Mesothelial cell of epicardium (in vitro differentiated cells): ENCODE data around the gene PIGS. TPM values are rescaled to one million over a fixed set of nuclear protein-coding genes. Genes with fewer than 3 reads are reported as not detected.

Experiments used
- DNase-seq, 2 experiments: peaks; one replicate each; pipeline ENCODE4 v3.0.0; 2021; ENCODE audit warnings: low spot score in 2 of 2; ENCODE audit not compliant: unreplicated experiment in 2 of 2
- H3K27ac Mint-ChIP-seq: 2 replicates; pipeline ENCODE4 v1.8.0; 2021; ENCODE audit warnings: mixed read lengths
- H3K27me3 Mint-ChIP-seq: 2 replicates; pipeline ENCODE4 v1.8.0; 2021; ENCODE audit warnings: low read depth, mixed read lengths
- H3K36me3 Mint-ChIP-seq: 2 replicates; pipeline ENCODE4 v1.8.0; 2021; ENCODE audit warnings: mixed read lengths
- H3K4me1 Mint-ChIP-seq: 2 replicates; pipeline ENCODE4 v1.8.0; 2021; ENCODE audit warnings: mixed read lengths
- H3K4me3 Mint-ChIP-seq: 2 replicates; pipeline ENCODE4 v1.8.0; 2021; ENCODE audit warnings: mild to moderate bottlenecking, moderate library complexity, mixed read lengths
- H3K9me3 Mint-ChIP-seq: 2 replicates; pipeline ENCODE4 v1.8.0; 2021; ENCODE audit warnings: mixed read lengths
- CTCF ChIP-seq: fragments of 200-600 bp; sonication (generic); IDR thresholded peaks from one replicate; pipeline ENCODE4 v1.5.0; 2021; ENCODE audit warnings: antibody characterized with exemption; ENCODE audit not compliant: unreplicated experiment
- total RNA-seq: library from RNA; stranded (reverse); gene quantifications from 3 replicates; pipeline ENCODE4 v1.2.1, GENCODE V29; 2021

PIGS gene
- total RNA-seq, 1 donor from 2014 or later: 80.7 TPM

DNA sequence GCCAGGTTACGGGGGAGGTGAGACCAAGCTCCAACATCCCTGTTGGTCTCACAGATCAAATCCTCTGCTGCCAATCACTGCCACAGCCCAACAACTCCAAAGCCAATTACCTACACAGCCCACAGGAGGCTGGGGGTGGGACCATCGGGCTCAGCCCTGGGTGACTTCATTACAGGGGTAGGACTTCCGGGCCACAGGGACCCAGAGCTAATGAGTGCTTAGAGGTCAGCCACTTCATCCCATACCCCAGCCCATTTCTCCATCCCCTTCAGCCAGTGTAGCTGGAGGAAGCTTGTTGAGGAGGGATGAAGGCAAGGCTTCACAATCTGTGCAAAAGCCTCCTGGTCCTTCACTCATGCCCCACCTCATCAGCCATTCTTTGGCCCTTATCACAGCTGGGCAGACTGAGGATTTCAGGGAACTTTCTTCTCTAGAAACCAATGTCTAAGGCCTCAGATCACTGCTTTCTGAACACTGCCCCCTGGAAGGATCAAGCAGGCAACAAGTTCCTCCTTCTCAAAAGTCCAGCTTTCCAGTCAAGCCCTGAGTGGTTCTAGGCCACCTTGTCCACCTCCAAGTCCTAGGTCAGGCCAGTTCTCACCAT, 59.4 kb downstream of the PIGS start:
- Mint-ChIP-seq H3K27me3 (peaks cover 39% of the 10 kb centered on the region), H3K9me3 (no peaks in the 10 kb centered on the region), H3K36me3 (no peaks in the 10 kb centered on the region), H3K27ac (no peak overlapping the region), H3K4me3 (no peak overlapping the region), H3K4me1 (peaks cover 10% of the 10 kb centered on the region)
- DNase-seq: no peak
- TF ChIP-seq CTCF: no peak

GRCh38 chr17:28509789-28510188, 61.5 kb downstream of the PIGS start:
- Mint-ChIP-seq H3K9me3 (no peaks in the 10 kb centered on the region), H3K27ac (no peak overlapping the region), H3K4me3 (no peak overlapping the region), H3K36me3 (no peaks in the 10 kb centered on the region), H3K27me3 (peaks cover 39% of the 10 kb centered on the region), H3K4me1 (peaks cover 16% of the 10 kb centered on the region)
- no peak for DNase-seq
- TF ChIP-seq CTCF: no peak

- Mint-ChIP-seq H3K4me3 (no peak overlapping the region), H3K27ac (no peak overlapping the region), H3K4me1 (peaks cover 16% of the 10 kb centered on the region), H3K9me3 (no peaks in the 10 kb centered on the region), H3K36me3 (no peaks in the 10 kb centered on the region), H3K27me3 (peaks cover 28% of the 10 kb centered on the region)
- no peak for DNase-seq
- no peak for TF ChIP-seq CTCF
These were observed 63.1 kb downstream of the PIGS start for GRCh38 chr17:28508211-28508724.

GRCh38 chr17:28507567-28508203, 63.6 kb downstream of the PIGS start:
- no peak for TF ChIP-seq CTCF
- Mint-ChIP-seq H3K27ac (no peak overlapping the region), H3K4me3 (no peak overlapping the region), H3K36me3 (no peaks in the 10 kb centered on the region), H3K27me3 (peaks cover 25% of the 10 kb centered on the region), H3K4me1 (peaks cover 16% of the 10 kb centered on the region), H3K9me3 (no peaks in the 10 kb centered on the region)
- DNase-seq: no peak

DNA sequence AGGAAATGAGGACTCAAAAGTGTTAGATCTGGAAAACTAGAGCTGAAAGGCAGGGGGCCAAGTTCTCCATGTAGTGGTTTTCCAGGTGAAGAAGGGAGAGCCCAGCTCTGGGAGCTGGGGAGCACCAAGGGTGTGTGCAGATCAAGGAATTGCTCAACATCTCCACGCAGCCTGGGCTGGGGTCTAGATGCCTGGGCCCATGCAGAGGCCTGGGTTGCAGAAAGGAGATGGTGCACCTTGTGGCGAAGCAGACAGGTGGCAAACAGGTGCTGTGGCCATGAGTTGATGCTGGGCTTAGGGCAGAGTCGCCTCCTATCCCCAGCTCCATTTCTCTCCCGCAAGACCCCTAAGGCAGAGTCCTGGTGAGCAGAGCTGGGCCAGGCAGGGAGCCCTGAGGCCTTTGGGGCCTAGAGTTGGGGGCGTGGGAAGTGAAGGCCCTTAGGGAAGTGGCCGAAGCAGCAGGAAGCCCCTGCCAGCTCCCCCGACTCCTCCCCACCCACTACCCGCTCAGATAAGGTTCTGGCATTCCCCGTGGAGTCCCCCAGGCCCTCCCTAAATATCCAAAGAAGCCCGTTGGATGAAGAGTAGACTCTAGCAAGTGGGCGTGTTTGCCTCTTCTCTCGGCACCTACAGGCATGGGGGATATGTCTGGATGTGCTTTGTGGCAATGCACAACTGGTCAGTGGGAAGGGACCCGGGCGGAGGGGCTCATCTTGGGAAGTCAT, 64.4 kb downstream of the PIGS start:
- Mint-ChIP-seq H3K27ac (no peak overlapping the region), H3K27me3 (peaks cover 20% of the 10 kb centered on the region)

More for the DNA sequence above, 64.4 kb downstream of the PIGS start:
- Mint-ChIP-seq H3K4me1 (peaks cover 16% of the 10 kb centered on the region), H3K9me3 (no peaks in the 10 kb centered on the region), H3K4me3 (no peak overlapping the region), H3K36me3 (no peaks in the 10 kb centered on the region)
- TF ChIP-seq CTCF: no peak
- no peak for DNase-seq
